HTR-8/SVneo (cell line): ENCODE measurements around the gene FKBP6.
A peak's percentile ranks its signal among the peaks of the same experiment; 100 is the strongest.
"Not testable (repeated sequence)": the region's sequence is repeated elsewhere in the genome, so short reads cannot be mapped to it uniquely, and the experiment has no call there.

ENCODE experiments used
- DNase-seq: peaks from one replicate; pipeline ENCODE4 v3.0.0; 2011; ENCODE audit warnings: low spot score, mixed read lengths; ENCODE audit not compliant: insufficient read length
- FAIRE-seq: peaks from 2 replicates; lab custom pipeline; 2011; peaks lifted over from hg19 to GRCh38; lab: Jason Lieb, UNC

Gene FKBP6

DNA sequence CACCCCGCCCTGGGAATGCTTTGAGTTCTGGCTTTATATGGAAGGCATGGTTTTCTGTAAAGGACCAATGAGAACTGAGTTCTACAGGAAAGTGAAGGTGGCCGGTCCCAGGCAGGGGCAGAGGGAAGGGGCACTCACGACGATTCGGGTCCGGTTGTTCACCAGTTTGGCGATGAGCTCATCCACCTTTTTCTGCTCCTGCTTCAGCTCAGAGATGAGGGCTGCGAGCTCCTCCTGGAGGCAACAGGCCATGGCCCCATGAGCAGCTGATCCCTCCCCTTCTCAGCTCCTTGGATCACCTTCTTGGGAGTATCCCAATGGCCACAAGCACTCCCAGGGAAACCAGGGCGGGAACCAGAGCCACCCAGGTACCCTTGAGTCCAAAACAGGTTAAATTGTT lies 8.0 kb upstream of the FKBP6 start:
- FAIRE-seq, DNase-seq: not testable (repeated sequence)

GRCh38 chr7:73323434-73324080 lies 4.4 kb upstream of the FKBP6 start:
- not testable (repeated sequence) for FAIRE-seq, DNase-seq

DNA sequence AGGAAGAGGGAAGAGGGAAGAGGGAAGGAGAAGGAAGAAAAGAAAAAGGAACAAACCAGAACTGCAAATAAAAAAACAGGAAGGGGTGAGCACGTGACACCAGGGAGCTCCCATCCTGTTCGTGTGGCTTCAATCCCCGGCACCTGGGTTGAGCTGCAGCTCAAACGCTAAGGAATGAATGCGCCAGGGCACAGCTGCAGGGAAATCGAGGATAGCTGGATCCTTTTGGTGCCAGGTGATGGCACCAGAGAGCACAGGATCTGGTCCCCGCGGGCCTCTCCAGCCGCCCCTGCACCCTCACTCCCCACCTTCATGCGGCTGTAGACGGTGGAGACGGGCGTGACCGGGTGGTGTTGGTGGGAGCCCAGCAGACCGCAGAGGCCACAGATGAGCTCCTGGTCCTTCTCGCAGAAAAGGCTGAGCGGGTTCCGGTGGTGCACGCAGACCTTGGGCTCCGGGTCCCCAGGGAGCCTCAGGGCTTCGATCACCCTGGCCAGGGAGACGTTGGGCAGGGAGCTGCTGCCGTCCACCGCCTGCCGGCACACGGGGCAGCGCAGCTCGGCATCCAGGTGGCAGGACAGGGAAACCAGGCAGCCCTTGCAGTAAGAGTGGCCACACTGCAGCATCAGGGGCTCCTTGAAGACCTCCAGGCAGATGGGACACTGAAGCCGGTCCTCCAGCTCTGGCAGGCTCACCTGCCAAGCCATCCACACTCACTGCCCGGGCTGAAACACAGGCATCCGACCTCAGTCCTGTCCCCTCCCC lies 3.7 kb upstream of the FKBP6 start:
- peak; percentile 53 for DNase-seq
- FAIRE-seq, result not testable (repeated sequence)

GRCh38 chr7:73325424-73325823 lies 2.5 kb upstream of the FKBP6 start:
- DNase-seq, FAIRE-seq: not testable (repeated sequence)

- not testable (repeated sequence) for FAIRE-seq, DNase-seq
Observed at GRCh38 chr7:73327449-73327848, 512 bp upstream of the FKBP6 start.

DNA sequence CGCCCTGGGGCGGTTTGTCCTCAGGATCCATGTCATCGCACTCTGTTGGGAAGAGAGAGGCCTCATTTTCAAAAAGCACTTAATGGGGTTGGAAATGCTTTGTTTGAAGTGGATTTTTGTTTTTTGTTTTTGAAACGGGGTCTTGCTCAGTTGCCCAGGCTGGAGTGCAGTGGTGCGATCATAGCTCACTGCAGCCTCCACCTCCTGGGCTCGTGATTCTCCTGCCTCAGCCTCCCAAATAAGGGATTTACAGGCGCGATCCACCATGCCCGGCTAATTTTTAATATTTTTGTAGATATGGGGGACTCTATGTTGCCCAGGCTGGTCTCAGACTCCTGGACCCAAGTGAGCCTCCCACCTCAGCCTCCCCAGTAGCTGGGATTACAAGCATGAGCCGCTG lies 735 bp downstream of the FKBP6 start:
- DNase-seq (no peak), FAIRE-seq (no peak)

- no peak for DNase-seq
- no peak for FAIRE-seq
Observed at GRCh38 chr7:73329861-73330581, 2.1 kb downstream of the FKBP6 start.

GRCh38 chr7:73330772-73331171 lies 2.8 kb downstream of the FKBP6 start:
- no peak for FAIRE-seq

DNA sequence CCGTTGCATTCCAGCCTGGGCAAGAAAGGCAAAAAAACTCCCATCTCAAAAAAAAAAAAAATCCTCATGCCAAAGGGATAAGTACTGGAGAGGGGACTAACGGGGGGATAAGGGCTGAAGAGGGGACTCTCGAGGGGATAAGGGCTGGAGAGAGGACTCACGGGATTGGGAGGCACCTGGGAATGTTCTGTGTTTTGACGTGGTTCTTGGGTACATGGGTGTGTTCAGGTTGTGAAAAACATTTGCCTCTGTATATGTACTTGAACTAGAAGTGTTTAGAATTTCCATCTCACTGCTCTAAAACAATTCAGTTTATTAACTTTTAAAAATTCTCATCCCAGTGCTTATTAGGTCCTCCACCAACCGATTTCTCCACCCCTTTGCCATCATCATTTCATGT lies 4.5 kb downstream of the FKBP6 start:
- DNase-seq (no peak), FAIRE-seq (no peak)

More at GRCh38 chr7:73330772-73331171, 2.8 kb downstream of the FKBP6 start:
- DNase-seq, result no peak

- no peak for FAIRE-seq
Observed at GRCh38 chr7:73338321-73338720, 10.4 kb downstream of the FKBP6 start.

GRCh38 chr7:73340514-73340913 lies 12.6 kb downstream of the FKBP6 start:
- no peak for FAIRE-seq
- DNase-seq, result no peak

More at GRCh38 chr7:73338321-73338720, 10.4 kb downstream of the FKBP6 start:
- DNase-seq, result no peak

GRCh38 chr7:73341877-73342276 lies 13.9 kb downstream of the FKBP6 start:
- DNase-seq (peak; percentile 64), FAIRE-seq (no peak)

DNA sequence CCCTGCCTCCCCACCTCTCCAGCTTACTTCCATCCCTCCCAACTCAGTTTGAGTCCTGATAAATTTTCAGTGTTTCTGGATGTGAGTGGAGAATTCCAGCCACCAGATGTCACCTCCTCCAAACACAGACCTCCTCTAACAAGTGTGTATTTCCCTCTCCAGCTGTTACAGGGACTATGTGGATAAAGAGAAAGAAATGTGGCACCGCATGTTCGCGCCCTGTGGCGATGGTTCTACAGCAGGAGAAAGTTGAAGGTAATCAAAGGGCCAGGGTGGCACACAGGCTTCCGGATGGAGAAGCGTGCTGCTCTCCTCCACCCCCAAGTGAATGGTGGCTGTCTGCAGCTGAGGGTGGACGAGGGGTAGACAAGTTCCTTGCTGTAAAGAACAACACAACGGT lies 14.7 kb downstream of the FKBP6 start:
- FAIRE-seq, result no peak
- DNase-seq, result peak; percentile 69

DNA sequence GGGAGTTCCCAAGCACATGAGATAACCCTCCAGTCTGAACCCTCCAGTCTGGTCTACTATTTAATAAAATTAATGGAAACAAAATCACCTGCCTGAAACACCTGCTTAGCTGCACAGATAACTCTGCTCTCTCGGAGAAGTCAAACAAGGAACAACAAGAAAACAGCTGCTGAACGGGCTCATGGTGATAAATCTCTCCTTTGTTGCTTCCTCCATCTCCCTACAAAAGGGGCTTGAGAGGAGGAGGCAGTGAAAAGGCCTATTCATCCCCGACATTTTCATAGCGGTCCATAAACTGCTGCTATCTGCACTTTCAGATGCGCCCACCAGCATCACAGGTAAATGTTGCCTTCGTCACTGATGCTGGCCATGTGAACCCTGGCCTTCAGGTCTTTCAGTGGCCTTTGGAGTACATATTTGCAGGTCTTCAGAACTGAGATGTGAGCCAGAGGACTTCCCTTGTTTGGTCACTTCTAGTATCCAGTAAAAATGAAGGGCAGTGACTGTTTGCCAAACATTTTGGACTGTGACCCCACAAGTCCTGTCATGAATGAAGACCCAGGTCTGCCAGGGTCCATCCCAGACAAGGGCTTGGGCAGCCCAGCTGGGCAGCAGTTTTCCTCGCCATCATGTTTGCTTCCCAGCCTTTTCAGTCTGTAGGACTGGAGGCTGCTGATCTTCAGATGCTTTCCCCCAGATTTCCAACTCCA lies 15.9 kb downstream of the FKBP6 start:
- FAIRE-seq (no peak), DNase-seq (no peak)

DNA sequence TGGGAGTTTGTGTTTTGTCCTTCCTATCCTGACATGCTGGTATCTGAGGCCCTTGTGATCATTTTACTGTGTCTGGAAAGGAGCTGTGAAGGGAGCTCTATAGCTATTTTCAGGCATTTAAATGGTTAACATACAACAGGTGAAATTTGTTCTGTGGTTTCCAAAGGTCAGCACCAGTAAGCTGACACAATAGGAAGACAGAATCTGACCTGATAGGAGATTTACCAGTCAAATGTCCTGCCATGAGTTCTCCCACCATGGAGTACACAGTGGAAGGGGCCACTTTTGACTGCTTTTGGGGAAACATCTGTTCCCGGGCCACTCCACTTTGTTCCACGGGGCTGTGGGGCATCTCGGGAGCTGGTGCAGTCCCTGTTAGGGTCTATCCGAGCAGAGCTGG lies 17.6 kb downstream of the FKBP6 start:
- no peak for FAIRE-seq

DNA sequence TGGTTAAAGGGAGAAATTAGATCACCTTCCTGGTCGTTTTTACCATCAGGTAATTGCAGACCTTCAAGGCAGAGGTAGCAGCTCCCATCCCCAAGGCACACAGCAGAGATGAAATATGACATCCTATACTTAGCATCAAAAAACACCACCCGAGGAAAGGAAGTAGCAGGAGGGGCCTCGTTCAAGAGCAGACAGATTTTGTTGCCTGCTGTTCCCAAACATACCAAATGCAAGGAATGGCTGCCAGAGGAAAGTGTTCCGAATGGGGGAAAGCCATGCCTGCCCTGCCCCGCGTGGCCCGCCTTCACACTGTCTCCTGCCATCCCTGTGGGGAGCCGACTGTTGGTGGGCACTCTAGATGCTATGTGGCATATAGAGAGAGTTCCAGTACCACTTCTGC lies 18.0 kb downstream of the FKBP6 start:
- DNase-seq (no peak), FAIRE-seq (no peak)

More for the DNA sequence above, 17.6 kb downstream of the FKBP6 start:
- no peak for DNase-seq

DNA sequence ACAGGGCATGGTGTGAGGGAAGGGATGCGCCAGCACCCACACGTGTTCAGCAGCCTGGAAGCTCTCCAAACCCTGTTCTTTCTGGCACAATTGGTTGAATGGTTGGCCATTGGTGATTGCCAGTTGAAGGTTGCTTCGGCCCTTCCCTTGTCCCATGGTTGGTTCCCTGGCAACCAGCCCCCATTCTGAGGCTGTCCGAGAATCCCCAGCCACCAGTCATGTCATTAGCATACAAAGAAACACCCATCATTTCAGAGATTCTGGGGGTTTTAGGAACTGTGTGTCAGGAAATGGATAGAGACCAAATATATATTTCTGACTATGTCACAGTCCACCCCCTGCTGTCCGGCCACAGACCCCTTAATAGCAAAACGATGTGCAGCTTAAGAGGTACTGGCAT lies 21.8 kb downstream of the FKBP6 start:
- no peak for FAIRE-seq
- no peak for DNase-seq

DNA sequence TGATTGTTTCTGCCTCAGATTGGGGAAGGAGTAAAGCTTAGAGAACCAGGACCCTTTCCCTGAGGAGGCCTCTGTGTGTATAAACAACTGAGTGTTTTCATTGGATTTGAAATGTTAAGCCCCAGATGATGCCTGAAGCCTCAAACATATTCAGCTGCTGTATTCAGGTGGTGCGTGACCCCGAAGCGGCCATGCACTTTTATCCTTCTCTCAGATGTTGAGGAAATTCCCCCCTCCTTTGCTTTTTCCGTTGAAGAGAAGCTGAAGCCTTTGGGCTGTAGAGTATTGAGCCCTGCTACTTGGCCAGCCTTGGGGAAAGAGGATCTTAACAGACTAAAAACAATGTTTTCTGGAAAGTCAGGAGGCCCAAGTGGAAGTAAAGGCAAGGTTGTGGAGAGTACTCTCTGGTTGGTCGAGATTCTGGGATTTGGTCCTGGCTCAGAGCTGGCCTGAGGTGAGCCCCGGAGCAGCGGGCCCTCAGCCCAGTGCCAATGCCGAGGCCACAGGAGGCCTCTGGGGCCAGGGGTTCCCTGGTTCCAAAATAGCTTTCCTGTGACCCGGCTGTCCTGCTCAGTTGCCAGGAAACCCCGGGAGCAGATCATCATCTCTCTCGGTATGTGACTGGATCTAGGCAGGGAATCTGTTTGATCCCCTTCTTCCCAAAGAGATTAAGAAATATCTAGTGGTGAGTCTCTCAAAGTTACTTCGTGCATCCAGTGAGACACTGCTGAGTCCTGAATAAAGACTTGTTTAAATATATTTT lies 22.5 kb downstream of the FKBP6 start:
- DNase-seq, result no peak
- no peak for FAIRE-seq

- no peak for FAIRE-seq
- DNase-seq, result no peak
Observed at GRCh38 chr7:73351447-73352167, 23.6 kb downstream of the FKBP6 start.
